Measurements from ENCODE around the gene ANAPC13.

The ANAPC13 gene

DNA sequence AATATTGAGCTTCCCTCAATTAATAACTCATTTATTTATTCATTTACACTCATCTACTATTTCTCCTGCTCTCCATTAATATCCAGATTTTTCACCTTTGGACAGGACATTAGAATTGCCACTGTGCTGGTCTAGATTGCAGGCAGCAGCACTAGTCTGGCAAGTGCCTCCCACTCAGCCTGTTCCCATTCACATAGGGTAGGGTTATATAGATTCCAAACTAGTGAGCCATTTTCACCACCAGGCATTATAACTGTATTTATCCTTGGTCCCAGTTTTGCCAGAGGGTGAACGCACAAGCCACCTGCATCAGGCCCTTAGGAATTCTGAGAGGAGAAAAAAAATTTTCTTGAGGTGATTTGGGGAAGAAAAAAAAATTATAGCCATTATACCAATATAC is 44.5 kb downstream of the ANAPC13 start:
- TF ChIP-seq, protein P1, sequence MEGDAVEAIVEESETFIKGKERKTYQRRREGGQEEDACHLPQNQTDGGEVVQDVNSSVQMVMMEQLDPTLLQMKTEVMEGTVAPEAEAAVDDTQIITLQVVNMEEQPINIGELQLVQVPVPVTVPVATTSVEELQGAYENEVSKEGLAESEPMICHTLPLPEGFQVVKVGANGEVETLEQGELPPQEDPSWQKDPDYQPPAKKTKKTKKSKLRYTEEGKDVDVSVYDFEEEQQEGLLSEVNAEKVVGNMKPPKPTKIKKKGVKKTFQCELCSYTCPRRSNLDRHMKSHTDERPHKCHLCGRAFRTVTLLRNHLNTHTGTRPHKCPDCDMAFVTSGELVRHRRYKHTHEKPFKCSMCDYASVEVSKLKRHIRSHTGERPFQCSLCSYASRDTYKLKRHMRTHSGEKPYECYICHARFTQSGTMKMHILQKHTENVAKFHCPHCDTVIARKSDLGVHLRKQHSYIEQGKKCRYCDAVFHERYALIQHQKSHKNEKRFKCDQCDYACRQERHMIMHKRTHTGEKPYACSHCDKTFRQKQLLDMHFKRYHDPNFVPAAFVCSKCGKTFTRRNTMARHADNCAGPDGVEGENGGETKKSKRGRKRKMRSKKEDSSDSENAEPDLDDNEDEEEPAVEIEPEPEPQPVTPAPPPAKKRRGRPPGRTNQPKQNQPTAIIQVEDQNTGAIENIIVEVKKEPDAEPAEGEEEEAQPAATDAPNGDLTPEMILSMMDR (conservative IDR thresholded peaks at IDR 0.05) = no peak
- no peak for TF ChIP-seq ZFX (IDR thresholded peaks at IDR 0.05)
- H3K27ac ChIP-seq = no peak overlapping the region

DNA sequence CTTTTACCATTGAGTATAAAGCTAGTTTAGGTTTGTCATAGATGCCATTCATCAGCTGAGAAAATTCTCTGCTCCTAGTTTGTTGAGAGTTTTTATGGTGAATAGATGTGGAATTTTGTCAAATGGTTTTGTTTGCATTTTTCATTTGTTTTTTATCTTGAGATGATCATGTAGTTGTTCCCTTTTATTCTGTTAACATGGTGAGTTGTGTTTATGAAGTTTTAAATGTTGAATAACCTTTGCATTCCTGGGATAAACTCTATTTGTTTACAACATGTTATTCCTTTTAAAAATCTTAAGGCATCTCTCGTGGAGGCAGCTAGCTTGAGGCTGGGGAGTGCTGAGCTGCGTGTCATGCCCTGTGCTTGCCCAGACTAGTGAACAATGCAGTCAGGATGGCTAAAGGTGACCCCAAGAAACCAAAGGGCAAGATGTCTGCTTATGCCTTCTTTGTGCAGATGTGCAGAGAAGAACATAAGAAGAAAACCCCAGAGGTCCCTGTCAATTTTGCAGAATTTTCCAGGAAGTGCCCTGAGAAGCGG is 48.5 kb downstream of the ANAPC13 start:
- H3K27ac ChIP-seq = no peak overlapping the region
- TF ChIP-seq, protein P1 (conservative IDR thresholded peaks at IDR 0.05) = no peak
- TF ChIP-seq ZFX (IDR thresholded peaks at IDR 0.05) = no peak

DNA sequence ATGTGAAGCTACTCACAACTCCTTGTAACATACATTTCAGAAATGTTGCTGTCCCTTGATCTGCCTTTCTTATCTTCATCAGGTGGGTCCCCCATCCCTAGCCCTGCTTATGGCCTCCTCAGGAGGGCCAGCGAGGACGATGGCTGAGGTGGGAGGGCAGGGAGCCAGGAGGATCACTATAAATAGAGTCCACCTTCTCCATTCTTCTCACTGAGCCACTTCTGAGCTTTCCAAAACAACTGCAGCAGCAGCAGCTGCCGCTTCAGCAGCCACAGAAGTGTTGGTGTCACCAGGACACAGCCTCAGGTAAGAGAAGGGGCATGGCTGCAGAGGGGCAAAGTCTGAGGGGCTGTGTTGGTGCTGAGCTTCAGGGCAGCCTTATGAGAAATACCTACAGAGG is 53.5 kb downstream of the ANAPC13 start:
- no peak overlapping the region for H3K27ac ChIP-seq
- TF ChIP-seq, protein P1 (conservative IDR thresholded peaks at IDR 0.05) = no peak
- no peak for TF ChIP-seq ZFX (IDR thresholded peaks at IDR 0.05)

DNA sequence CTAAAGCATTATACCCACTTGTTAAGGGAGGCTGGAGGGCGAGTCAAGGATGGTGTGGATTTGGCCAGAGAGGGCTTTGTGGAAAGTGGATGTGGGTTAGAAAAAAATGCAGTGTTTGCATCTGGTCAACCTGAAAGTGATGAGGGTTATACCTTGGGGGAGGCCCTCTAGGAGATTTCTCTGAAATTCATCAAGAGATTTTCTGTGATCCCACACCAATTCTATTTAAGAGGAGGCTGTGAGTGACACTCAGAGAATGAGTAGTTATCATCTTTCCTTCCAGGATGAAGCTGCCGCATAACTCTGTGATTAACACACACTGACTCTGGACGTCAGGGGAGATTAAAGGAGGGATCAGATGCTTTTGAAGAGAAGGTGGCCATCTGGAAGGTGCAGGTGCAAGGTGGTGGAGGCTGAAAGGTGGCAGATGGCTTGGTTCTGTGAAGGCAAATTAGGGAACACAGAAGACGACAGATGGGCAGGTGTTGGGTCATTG is 54.8 kb downstream of the ANAPC13 start:
- H3K27ac ChIP-seq = no peak overlapping the region
- no peak for TF ChIP-seq ZFX (IDR thresholded peaks at IDR 0.05)
- TF ChIP-seq, protein P1 (conservative IDR thresholded peaks at IDR 0.05) = no peak

DNA sequence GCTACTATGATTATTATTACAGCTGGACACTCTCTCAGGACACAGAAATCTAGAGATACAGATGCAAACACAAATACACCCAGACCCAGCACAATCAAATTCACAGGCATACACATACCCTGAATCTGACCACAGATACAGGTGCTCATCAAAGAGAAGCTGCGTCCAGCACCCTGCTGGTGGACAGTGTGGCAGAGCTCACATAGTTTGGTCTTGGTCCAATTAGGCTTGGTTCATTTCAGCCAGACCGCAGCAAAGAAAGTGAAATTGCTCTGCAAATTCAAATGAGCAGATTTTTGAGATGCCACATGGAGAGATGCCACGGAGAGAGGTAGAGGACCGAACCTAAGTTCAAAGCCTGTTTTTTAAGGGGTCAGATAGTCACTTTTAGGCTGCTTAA is 55.6 kb downstream of the ANAPC13 start:
- H3K27ac ChIP-seq = no peak overlapping the region
- TF ChIP-seq, protein P1 (conservative IDR thresholded peaks at IDR 0.05) = no peak
- no peak for TF ChIP-seq ZFX (IDR thresholded peaks at IDR 0.05)

DNA sequence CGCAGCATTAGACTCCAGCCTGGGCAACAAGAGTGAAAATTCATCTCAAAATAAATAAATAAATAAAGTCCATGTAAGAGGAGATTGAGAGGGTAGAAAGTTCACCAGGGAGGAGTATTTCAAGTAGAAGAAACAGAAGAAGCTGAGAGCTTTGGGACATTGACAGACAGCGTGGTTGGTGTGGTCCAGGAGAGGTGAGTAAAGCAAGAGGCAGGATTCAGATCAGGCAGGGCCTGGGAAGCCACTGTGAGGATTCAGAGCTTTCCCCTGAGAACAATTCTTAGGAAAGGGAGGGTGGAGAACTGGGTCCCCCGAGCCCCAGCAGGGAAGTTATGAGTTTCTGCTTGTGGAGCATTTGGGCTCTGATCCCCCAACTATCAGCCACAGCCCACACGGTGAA is 57.4 kb downstream of the ANAPC13 start:
- no peak for TF ChIP-seq ZFX (IDR thresholded peaks at IDR 0.05)
- TF ChIP-seq, protein P1 (conservative IDR thresholded peaks at IDR 0.05) = no peak
- no peak overlapping the region for H3K27ac ChIP-seq
